Measurements from ENCODE around the gene TMBIM6. TPM values are rescaled to one million over a fixed set of nuclear protein-coding genes. Genes with fewer than 3 reads are reported as not detected.

Gene TMBIM6
- polyA plus RNA-seq, 1 of the 3 experiments (the other 2 are of a cell fraction), result 290 TPM

- no peak overlapping the region for H3K27ac ChIP-seq (ENCODE audit: low read depth in 2 of 2, low read length in 1 of 2)
- ChIA-PET CTCF (interaction anchor here (0.9 to 3.8 kb wide), 3 partner anchors 36 to 168 kb away, joined by 3 to 14 read pairs (median 7); partner anchors contain the start of gene TMBIM6), POLR2A (interaction anchor here (0.6 kb wide), 1 partner anchor 44 kb away, joined by 3 read pairs; no protein-coding TSS in a partner anchor)
- H3K9me3 ChIP-seq, result no peaks in the 10 kb centered on the region
- H3K79me2 ChIP-seq (ENCODE audit: insufficient read depth), result no peaks in the 10 kb centered on the region
- H3K4me3 ChIP-seq (ENCODE audit: low read depth in 2 of 2, low read length in 1 of 2), result no peak overlapping the region
- H3K9me2 ChIP-seq, result no peaks in the 10 kb centered on the region
- H2AFZ ChIP-seq (ENCODE audit: low read depth), result no peak overlapping the region
- WGBS (ENCODE audit: low lambda C conversion rate), result 92% methylated on average over 2 of the region's 2 CpGs
- no peak for TF ChIP-seq SIN3A (IDR thresholded peaks at IDR 0.05; ENCODE audit: borderline replicate concordance, low read depth, low read length)
- TF ChIP-seq, protein P1, sequence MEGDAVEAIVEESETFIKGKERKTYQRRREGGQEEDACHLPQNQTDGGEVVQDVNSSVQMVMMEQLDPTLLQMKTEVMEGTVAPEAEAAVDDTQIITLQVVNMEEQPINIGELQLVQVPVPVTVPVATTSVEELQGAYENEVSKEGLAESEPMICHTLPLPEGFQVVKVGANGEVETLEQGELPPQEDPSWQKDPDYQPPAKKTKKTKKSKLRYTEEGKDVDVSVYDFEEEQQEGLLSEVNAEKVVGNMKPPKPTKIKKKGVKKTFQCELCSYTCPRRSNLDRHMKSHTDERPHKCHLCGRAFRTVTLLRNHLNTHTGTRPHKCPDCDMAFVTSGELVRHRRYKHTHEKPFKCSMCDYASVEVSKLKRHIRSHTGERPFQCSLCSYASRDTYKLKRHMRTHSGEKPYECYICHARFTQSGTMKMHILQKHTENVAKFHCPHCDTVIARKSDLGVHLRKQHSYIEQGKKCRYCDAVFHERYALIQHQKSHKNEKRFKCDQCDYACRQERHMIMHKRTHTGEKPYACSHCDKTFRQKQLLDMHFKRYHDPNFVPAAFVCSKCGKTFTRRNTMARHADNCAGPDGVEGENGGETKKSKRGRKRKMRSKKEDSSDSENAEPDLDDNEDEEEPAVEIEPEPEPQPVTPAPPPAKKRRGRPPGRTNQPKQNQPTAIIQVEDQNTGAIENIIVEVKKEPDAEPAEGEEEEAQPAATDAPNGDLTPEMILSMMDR (IDR thresholded peaks at IDR 0.05), result no peak
- no peak for TF ChIP-seq SMC3 (IDR thresholded peaks at IDR 0.05; ENCODE audit: low read depth, low read length)
- no peak for TF ChIP-seq RFX5 (IDR thresholded peaks at IDR 0.05; ENCODE audit: low read length)
- TF ChIP-seq MXI1 (IDR thresholded peaks at IDR 0.05; ENCODE audit: low read depth, low read length), result no peak
- TF ChIP-seq PBX3 (IDR thresholded peaks at IDR 0.05), result no peak
- TF ChIP-seq JUND (IDR thresholded peaks at IDR 0.05), result no peak
- H3K27me3 ChIP-seq (ENCODE audit: insufficient read depth), result no peaks in the 10 kb centered on the region
- no peak for DNase-seq
- H3F3A ChIP-seq (replicated peaks; ENCODE audit: insufficient read depth), result no peaks in the 10 kb centered on the region
- H3K36me3 ChIP-seq (replicated peaks in 1 of 2; ENCODE audit: control insufficient read depth in 1 of 2, insufficient read depth in 2 of 2, low read length in 1 of 2), result peaks cover 0 to 73% of the 10 kb centered on the region in 2 experiments
- no peaks in the 10 kb centered on the region for H3K4me1 ChIP-seq (ENCODE audit: control insufficient read depth in 1 of 2, insufficient read depth in 2 of 2, low read depth in 1 of 2, low read length in 1 of 2)
- no peak overlapping the region for H3K4me2 ChIP-seq
- no peaks in the 10 kb centered on the region for H4K20me1 ChIP-seq (ENCODE audit: insufficient read depth)
- no peak overlapping the region for H3K9ac ChIP-seq
These were observed 57.6 kb downstream of the TMBIM6 start for GRCh38 chr12:49798934-49799333.

DNA sequence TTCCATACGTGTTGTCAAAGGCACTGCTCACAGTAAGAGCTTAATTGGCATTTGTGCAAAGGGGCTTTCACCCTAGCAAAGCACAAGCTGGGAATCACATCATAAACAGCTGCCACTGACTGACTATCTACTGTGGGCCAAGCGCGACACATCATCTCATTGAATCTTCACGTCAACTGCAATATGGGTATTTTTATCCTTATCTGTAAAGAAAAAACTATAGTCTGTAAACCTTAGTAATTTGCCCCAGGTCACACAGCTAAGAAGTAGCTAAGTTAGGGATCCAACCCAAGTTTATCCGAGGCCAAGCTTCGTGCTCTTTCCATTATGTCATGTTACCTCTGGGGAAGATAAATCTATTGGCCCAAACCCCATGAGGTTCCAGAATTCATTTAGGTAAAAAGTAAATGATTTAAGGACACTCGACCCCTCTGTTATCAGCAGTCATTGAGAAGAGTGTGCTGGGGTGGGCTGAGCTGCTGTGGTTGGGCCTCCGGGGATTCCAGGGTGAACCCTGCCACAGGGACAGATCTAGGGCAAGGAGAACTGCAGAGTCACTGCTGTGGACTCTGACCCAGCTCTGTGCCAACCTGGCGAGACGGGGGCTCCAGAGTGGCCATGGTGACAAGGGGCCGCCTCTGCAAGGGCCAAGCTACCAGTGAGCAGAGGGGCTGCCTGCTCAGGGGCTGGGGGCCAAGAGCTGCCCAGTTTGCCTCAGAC is 59.2 kb downstream of the TMBIM6 start:
- Histone ChIP-seq H2AFZ (ENCODE audit: low read depth) (no peak overlapping the region), H3K79me2 (ENCODE audit: insufficient read depth) (no peaks in the 10 kb centered on the region), H3K9me2 (no peaks in the 10 kb centered on the region), H3K9me3 (no peaks in the 10 kb centered on the region), H3K36me3 (replicated peaks in 1 of 2; ENCODE audit: control insufficient read depth in 1 of 2, insufficient read depth in 2 of 2, low read length in 1 of 2) (peaks cover 6 to 80% of the 10 kb centered on the region in 2 experiments), H3K4me3 (ENCODE audit: low read depth in 2 of 2, low read length in 1 of 2) (no peak overlapping the region), H3K4me2 (no peak overlapping the region), H3F3A (replicated peaks; ENCODE audit: insufficient read depth) (no peaks in the 10 kb centered on the region), H3K27me3 (ENCODE audit: insufficient read depth) (no peaks in the 10 kb centered on the region), H3K27ac (ENCODE audit: low read depth in 2 of 2, low read length in 1 of 2) (no peak overlapping the region), H4K20me1 (ENCODE audit: insufficient read depth) (no peaks in the 10 kb centered on the region), H3K4me1 (ENCODE audit: control insufficient read depth in 1 of 2, insufficient read depth in 2 of 2, low read depth in 1 of 2, low read length in 1 of 2) (no peaks in the 10 kb centered on the region), H3K9ac (no peak overlapping the region)
- ChIA-PET CTCF (interaction anchor here (0.9 to 3.8 kb wide), 8 partner anchors 9 to 162 kb away, joined by 3 to 14 read pairs (median 4); no protein-coding TSS in a partner anchor), POLR2A (no interaction called here)
- 94% methylated on average over 11 of the region's 11 CpGs for WGBS (ENCODE audit: low lambda C conversion rate)
- DNase-seq, result no peak
- TF ChIP-seq TEAD4 (IDR thresholded peaks at IDR 0.05; ENCODE audit: borderline replicate concordance, insufficient read depth) (no peak), ELF1 (IDR thresholded peaks at IDR 0.05) (no peak), GATA2 (CRISPR knock-in tag; IDR thresholded peaks at IDR 0.05) (no peak), NFIC (IDR thresholded peaks at IDR 0.05; ENCODE audit: borderline replicate concordance) (no peak), EZH2phosphoT487 (IDR thresholded peaks at IDR 0.05; ENCODE audit: borderline replicate concordance, low read depth) (no peak), GABPA (IDR thresholded peaks at IDR 0.05; ENCODE audit: low read depth) (no peak), RCOR1 (IDR thresholded peaks at IDR 0.05; ENCODE audit: low read length) (no peak), RXRA (IDR thresholded peaks at IDR 0.05; ENCODE audit: borderline replicate concordance, low read depth) (no peak), FOSL2 (IDR thresholded peaks at IDR 0.05; ENCODE audit: borderline replicate concordance, low read depth) (no peak), SMC3 (IDR thresholded peaks at IDR 0.05; ENCODE audit: low read depth, low read length) (no peak), EP300 (IDR thresholded peaks at IDR 0.05; ENCODE audit: borderline replicate concordance in 1 of 2, low read depth in 1 of 2, low read length in 1 of 2) (no peak)
- TF ChIP-seq, protein P2, sequence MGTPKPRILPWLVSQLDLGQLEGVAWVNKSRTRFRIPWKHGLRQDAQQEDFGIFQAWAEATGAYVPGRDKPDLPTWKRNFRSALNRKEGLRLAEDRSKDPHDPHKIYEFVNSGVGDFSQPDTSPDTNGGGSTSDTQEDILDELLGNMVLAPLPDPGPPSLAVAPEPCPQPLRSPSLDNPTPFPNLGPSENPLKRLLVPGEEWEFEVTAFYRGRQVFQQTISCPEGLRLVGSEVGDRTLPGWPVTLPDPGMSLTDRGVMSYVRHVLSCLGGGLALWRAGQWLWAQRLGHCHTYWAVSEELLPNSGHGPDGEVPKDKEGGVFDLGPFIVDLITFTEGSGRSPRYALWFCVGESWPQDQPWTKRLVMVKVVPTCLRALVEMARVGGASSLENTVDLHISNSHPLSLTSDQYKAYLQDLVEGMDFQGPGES (IDR thresholded peaks at IDR 0.05; ENCODE audit: low read depth, low read length), result no peak
- TF ChIP-seq, protein P3, sequence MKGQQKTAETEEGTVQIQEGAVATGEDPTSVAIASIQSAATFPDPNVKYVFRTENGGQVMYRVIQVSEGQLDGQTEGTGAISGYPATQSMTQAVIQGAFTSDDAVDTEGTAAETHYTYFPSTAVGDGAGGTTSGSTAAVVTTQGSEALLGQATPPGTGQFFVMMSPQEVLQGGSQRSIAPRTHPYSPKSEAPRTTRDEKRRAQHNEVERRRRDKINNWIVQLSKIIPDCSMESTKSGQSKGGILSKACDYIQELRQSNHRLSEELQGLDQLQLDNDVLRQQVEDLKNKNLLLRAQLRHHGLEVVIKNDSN (IDR thresholded peaks at IDR 0.05; ENCODE audit: borderline replicate concordance, low read depth), result no peak
- TF ChIP-seq, protein P4, sequence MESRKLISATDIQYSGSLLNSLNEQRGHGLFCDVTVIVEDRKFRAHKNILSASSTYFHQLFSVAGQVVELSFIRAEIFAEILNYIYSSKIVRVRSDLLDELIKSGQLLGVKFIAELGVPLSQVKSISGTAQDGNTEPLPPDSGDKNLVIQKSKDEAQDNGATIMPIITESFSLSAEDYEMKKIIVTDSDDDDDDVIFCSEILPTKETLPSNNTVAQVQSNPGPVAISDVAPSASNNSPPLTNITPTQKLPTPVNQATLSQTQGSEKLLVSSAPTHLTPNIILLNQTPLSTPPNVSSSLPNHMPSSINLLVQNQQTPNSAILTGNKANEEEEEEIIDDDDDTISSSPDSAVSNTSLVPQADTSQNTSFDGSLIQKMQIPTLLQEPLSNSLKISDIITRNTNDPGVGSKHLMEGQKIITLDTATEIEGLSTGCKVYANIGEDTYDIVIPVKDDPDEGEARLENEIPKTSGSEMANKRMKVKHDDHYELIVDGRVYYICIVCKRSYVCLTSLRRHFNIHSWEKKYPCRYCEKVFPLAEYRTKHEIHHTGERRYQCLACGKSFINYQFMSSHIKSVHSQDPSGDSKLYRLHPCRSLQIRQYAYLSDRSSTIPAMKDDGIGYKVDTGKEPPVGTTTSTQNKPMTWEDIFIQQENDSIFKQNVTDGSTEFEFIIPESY (IDR thresholded peaks at IDR 0.05; ENCODE audit: borderline replicate concordance, low read depth), result no peak

Measured in SK-N-SH (cell line).